MM.1S (cell line): ENCODE measurements around the gene NSL1.

Source experiments
- DNase-seq: peaks from one replicate; pipeline ENCODE4 v3.0.0-alpha.2; 2015
- H2AFZ ChIP-seq: fragments of 300-600 bp; sonication (generic); 2 replicates; pipeline ENCODE4 v1.6.0; 2016; ENCODE audit warnings: antibody characterized with exemption, low read length
- H3F3A ChIP-seq: fragments of 300-600 bp; sonication (generic); 2 replicates; pipeline ENCODE4 v1.6.1; 2016; ENCODE audit warnings: mild to moderate bottlenecking, antibody characterized with exemption, low read length, moderate library complexity, mixed read lengths; ENCODE audit not compliant: insufficient read depth
- H3K27ac ChIP-seq: fragments of 300-600 bp; sonication (generic); 2 replicates; pipeline ENCODE4 v1.5.1; 2016; ENCODE audit warnings: mild to moderate bottlenecking, low read length
- H3K27me3 ChIP-seq: fragments of 300-600 bp; sonication (generic); replicated peaks from 2 replicates; pipeline ENCODE4 v1.6.0; 2016; ENCODE audit warnings: low read length; ENCODE audit not compliant: insufficient read depth
- H3K36me3 ChIP-seq: fragments of 300-600 bp; sonication (generic); replicated peaks from 2 replicates; pipeline ENCODE4 v1.6.1; 2016; ENCODE audit warnings: mild to moderate bottlenecking, low read length, mixed read lengths; ENCODE audit not compliant: insufficient read depth
- H3K4me1 ChIP-seq: fragments of 300-600 bp; sonication (generic); 2 replicates; pipeline ENCODE4 v1.6.1; 2016; ENCODE audit warnings: low read length, mixed read lengths
- H3K4me2 ChIP-seq: fragments of 300-600 bp; sonication (generic); 2 replicates; pipeline ENCODE4 v1.6.0; 2016; ENCODE audit warnings: low read depth, low read length
- H3K4me3 ChIP-seq: fragments of 300-600 bp; sonication (generic); 2 replicates; pipeline ENCODE4 v1.5.1; 2016; ENCODE audit warnings: low read length, mixed read lengths
- H3K79me2 ChIP-seq: fragments of 300-600 bp; sonication (generic); 2 replicates; pipeline ENCODE4 v1.6.1; 2016; ENCODE audit warnings: mixed run types, low read length, mixed read lengths
- H3K9ac ChIP-seq: fragments of 300-600 bp; sonication (generic); 2 replicates; pipeline ENCODE4 v1.6.1; 2016; ENCODE audit warnings: low read length, mixed read lengths
- H3K9me2 ChIP-seq: fragments of 300-600 bp; sonication (generic); replicated peaks from 2 replicates; pipeline ENCODE4 v1.6.1; 2016; ENCODE audit warnings: mild to moderate bottlenecking, low read length, mixed read lengths; ENCODE audit not compliant: insufficient read depth
- H3K9me3 ChIP-seq: fragments of 300-600 bp; sonication (generic); replicated peaks from 2 replicates; pipeline ENCODE4 v1.6.1; 2016; ENCODE audit warnings: mild to moderate bottlenecking, low read length, mixed read lengths; ENCODE audit not compliant: insufficient read depth
- H4K20me1 ChIP-seq: fragments of 300-600 bp; sonication (generic); 2 replicates; pipeline ENCODE4 v1.6.1; 2016; ENCODE audit warnings: mild to moderate bottlenecking, low read length, moderate library complexity, mixed read lengths; ENCODE audit not compliant: insufficient read depth
- CTCF ChIP-seq: fragments of 300-600 bp; sonication (generic); IDR thresholded peaks from 2 replicates; pipeline ENCODE4 v1.5.1; 2016; ENCODE audit warnings: antibody characterized with exemption, low read length, mixed read lengths
- EZH2 ChIP-seq: fragments of 300-600 bp; sonication (generic); optimal IDR thresholded peaks from 2 replicates; pipeline ENCODE3; 2017; ENCODE audit warnings: low read depth, mild to moderate bottlenecking, antibody characterized with exemption, low read length, mixed read lengths
- EZH2phosphoT487 ChIP-seq: fragments of 300-600 bp; sonication (generic); IDR thresholded peaks from 2 replicates; pipeline ENCODE4 v1.6.1; 2018; ENCODE audit warnings: antibody characterized with exemption, low read length

NSL1 gene

GRCh38 chr1:212738330-212738729 lies 53.2 kb downstream of the NSL1 start:
- Histone ChIP-seq H3K27ac (no peak overlapping the region), H3K9me2 (no peaks in the 10 kb centered on the region), H3K36me3 (no peaks in the 10 kb centered on the region), H3K4me2 (no peak overlapping the region), H3K4me1 (no peaks in the 10 kb centered on the region), H3K27me3 (no peaks in the 10 kb centered on the region), H2AFZ (no peak overlapping the region), H3K79me2 (0 out of 2 replicates have a peak, but pooled peaks cover 3% of the 10 kb centered on the region), H3K9ac (no peak overlapping the region), H3K9me3 (no peaks in the 10 kb centered on the region), H3K4me3 (no peak overlapping the region), H4K20me1 (no peaks in the 10 kb centered on the region), H3F3A (no peaks in the 10 kb centered on the region)
- TF ChIP-seq CTCF: no peak
- TF ChIP-seq EZH2: no peak
- TF ChIP-seq EZH2phosphoT487: no peak
- no peak for DNase-seq

- no peaks in the 10 kb centered on the region for H3K9me2 ChIP-seq
- DNase-seq: no peak
- no peak overlapping the region for H3K4me3 ChIP-seq
- no peaks in the 10 kb centered on the region for H3K4me1 ChIP-seq
- no peaks in the 10 kb centered on the region for H3K9me3 ChIP-seq
- no peak overlapping the region for H3K4me2 ChIP-seq
- no peak overlapping the region for H3K27ac ChIP-seq
- TF ChIP-seq EZH2: no peak
- no peak for TF ChIP-seq EZH2phosphoT487
- no peak for TF ChIP-seq CTCF
- no peaks in the 10 kb centered on the region for H4K20me1 ChIP-seq
- H3K36me3 ChIP-seq: no peaks in the 10 kb centered on the region
- no peaks in the 10 kb centered on the region for H3K27me3 ChIP-seq
- 0 out of 2 replicates have a peak, but pooled peaks cover 3% of the 10 kb centered on the region for H3K79me2 ChIP-seq
- H3F3A ChIP-seq: no peaks in the 10 kb centered on the region
- H3K9ac ChIP-seq: no peak overlapping the region
- H2AFZ ChIP-seq: no peak overlapping the region
These were observed 54.0 kb downstream of the NSL1 start for GRCh38 chr1:212737559-212737958.

GRCh38 chr1:212733109-212733508 lies 58.5 kb downstream of the NSL1 start:
- Histone ChIP-seq H3K4me1 (peaks cover 14% of the 10 kb centered on the region), H3K79me2 (no peaks in the 10 kb centered on the region)

More at GRCh38 chr1:212733109-212733508, 58.5 kb downstream of the NSL1 start:
- H3K27ac ChIP-seq: no peak overlapping the region
- H4K20me1 ChIP-seq: no peaks in the 10 kb centered on the region
- H3F3A ChIP-seq: peaks cover 8% of the 10 kb centered on the region
- H3K36me3 ChIP-seq: no peaks in the 10 kb centered on the region
- no peaks in the 10 kb centered on the region for H3K27me3 ChIP-seq
- H3K9me2 ChIP-seq: no peaks in the 10 kb centered on the region
- no peak overlapping the region for H2AFZ ChIP-seq
- no peaks in the 10 kb centered on the region for H3K9me3 ChIP-seq
- no peak overlapping the region for H3K9ac ChIP-seq
- TF ChIP-seq EZH2 (no peak), EZH2phosphoT487 (no peak), CTCF (no peak)
- DNase-seq: no peak
- no peak overlapping the region for H3K4me2 ChIP-seq
- H3K4me3 ChIP-seq: no peak overlapping the region
